Tibial nerve (tissue), 4 donors: ENCODE results near the gene TESMIN. TPM values are rescaled to one million over a fixed set of nuclear protein-coding genes. Genes with fewer than 3 reads are reported as not detected.

Source experiments
- DNase-seq, 2 donors: peaks; one replicate each; pipeline ENCODE4 v3.0.0-alpha.2; 2019; ENCODE audit warnings: low spot score in 2 of 2
- H3K27ac ChIP-seq, 4 donors: fragments of 200-600 bp; sonication (generic) in 3 of 4; one replicate each; pipeline ENCODE4 v1.5.1; 2017 to 2019; ENCODE audit warnings: mild to moderate bottlenecking in 1 of 4
- H3K27me3 ChIP-seq, 2 donors: fragments of 200-600 bp; sonication (generic) in 1 of 2; one replicate each; pipeline versions ENCODE4 v1.5.1 to v1.6.0; 2017 to 2019
- H3K36me3 ChIP-seq, 3 donors: fragments of 200-600 bp; sonication (generic); one replicate each; pipeline ENCODE4 v1.5.1; 2018 to 2019
- H3K4me1 ChIP-seq, 4 donors: fragments of 200-600 bp; sonication (generic) in 3 of 4; one replicate each; pipeline ENCODE4 v1.5.1; 2017 to 2019
- H3K4me3 ChIP-seq, 4 donors: fragments of 200-600 bp; sonication (generic) in 3 of 4; one replicate each; pipeline ENCODE4 v1.5.1; 2017 to 2019; ENCODE audit warnings: mild to moderate bottlenecking in 1 of 4, moderate library complexity in 1 of 4
- H3K9me3 ChIP-seq, 4 donors: fragments of 200-600 bp; sonication (generic) in 3 of 4; one replicate each; pipeline ENCODE4 v1.5.1; 2017 to 2019
- CTCF ChIP-seq, 5 experiments: fragments of 200-600 bp in 3 of 5; fragments of 450-650 bp in 2 of 5; sonication (generic) in 3 of 5; IDR thresholded peaks; one replicate each; pipeline ENCODE4 v1.5.1; 2016 to 2019; ENCODE audit warnings: antibody characterized with exemption in 5 of 5, mild to moderate bottlenecking in 3 of 5, moderate library complexity in 2 of 5
- EP300 ChIP-seq, 2 donors: sonication (generic); formaldehyde crosslinking; IDR thresholded peaks; one replicate each; pipeline ENCODE4 v1.6.1; 2017; ENCODE audit warnings: antibody characterized with exemption in 2 of 2, mild to moderate bottlenecking in 1 of 2
- POLR2A ChIP-seq, 2 donors: fragments of 450-650 bp; IDR thresholded peaks; one replicate each; pipeline ENCODE4 v1.6.1; 2017; ENCODE audit warnings: antibody characterized with exemption in 2 of 2, mild to moderate bottlenecking in 2 of 2, moderate library complexity in 2 of 2
- WGBS, 2 donors: methylation state at CpG; one replicate each; pipeline ENCODE4 v1.1.5; 2018; 5-methylcytosine and 5-hydroxymethylcytosine counted together
- total RNA-seq, 4 donors: library from RNA; depleted of rRNA; stranded (reverse); fragments of >200 nt; gene quantifications; one replicate each; pipeline ENCODE4 v1.1.0, GENCODE V29; 2016

Gene TESMIN
- total RNA-seq, 4 donors from 2014 or later, result 0.42 TPM; not detected in 3

GRCh38 chr11:68748061-68748460 lies 3.3 kb downstream of the TESMIN start:
- Histone ChIP-seq H3K36me3 (no peaks in the 10 kb centered on the region), H3K27ac (no peak overlapping the region), H3K9me3 (no peaks in the 10 kb centered on the region), H3K4me1 (peaks cover 2 to 31% (median 8%) of the 10 kb centered on the region in 4 donors), H3K27me3 (no peaks in the 10 kb centered on the region), H3K4me3 (no peak overlapping the region)
- DNase-seq, result no peak
- 70 to 82% methylated on average over 2 of the region's 2 CpGs for WGBS, 2 donors
- TF ChIP-seq EP300 (IDR thresholded peaks at IDR 0.05) (no peak), CTCF (IDR thresholded peaks at IDR 0.05) (no peak), POLR2A (IDR thresholded peaks at IDR 0.05) (no peak)

- TF ChIP-seq CTCF (IDR thresholded peaks at IDR 0.05) (no peak), EP300 (IDR thresholded peaks at IDR 0.05) (no peak), POLR2A (IDR thresholded peaks at IDR 0.05) (no peak)
- Histone ChIP-seq H3K27me3 (no peaks in the 10 kb centered on the region), H3K36me3 (no peaks in the 10 kb centered on the region), H3K4me1 (peaks cover 0 to 8% (median 0%) of the 10 kb centered on the region in 4 donors), H3K9me3 (no peaks in the 10 kb centered on the region), H3K27ac (no peak overlapping the region), H3K4me3 (no peak overlapping the region)
- 96 to 100% methylated on average over 3 of the region's 3 CpGs for WGBS, 2 donors
- no peak for DNase-seq
These were observed 7.8 kb downstream of the TESMIN start for GRCh38 chr11:68743539-68743938.

- WGBS, 2 donors, result 60 to 64% methylated on average over 7 of the region's 7 CpGs
- TF ChIP-seq CTCF (IDR thresholded peaks at IDR 0.05), result no peak
- TF ChIP-seq EP300 (IDR thresholded peaks at IDR 0.05), result no peak
- TF ChIP-seq POLR2A (IDR thresholded peaks at IDR 0.05), result no peak
- Histone ChIP-seq H3K36me3 (no peaks in the 10 kb centered on the region), H3K27ac (no peak overlapping the region), H3K4me3 (no peak overlapping the region), H3K27me3 (no peaks in the 10 kb centered on the region), H3K4me1 (peaks cover 0 to 8% (median 0%) of the 10 kb centered on the region in 4 donors), H3K9me3 (no peaks in the 10 kb centered on the region)
- no peak for DNase-seq
These were observed 9.9 kb downstream of the TESMIN start for GRCh38 chr11:68741463-68741862.

- WGBS, 2 donors, result 73 to 86% methylated on average over 6 of the region's 6 CpGs
- H3K27me3 ChIP-seq, result no peaks in the 10 kb centered on the region
- TF ChIP-seq CTCF (IDR thresholded peaks at IDR 0.05) (no peak), POLR2A (IDR thresholded peaks at IDR 0.05) (no peak), EP300 (IDR thresholded peaks at IDR 0.05) (no peak)
- DNase-seq, result no peak
- H3K36me3 ChIP-seq, result no peaks in the 10 kb centered on the region
- H3K27ac ChIP-seq, result no peak overlapping the region
- H3K4me1 ChIP-seq, result no peaks in the 10 kb centered on the region
- no peaks in the 10 kb centered on the region for H3K9me3 ChIP-seq
- H3K4me3 ChIP-seq, result no peak overlapping the region
These were observed 15.7 kb downstream of the TESMIN start for GRCh38 chr11:68735646-68736045.

GRCh38 chr11:68735125-68735524 lies 16.2 kb downstream of the TESMIN start:
- Histone ChIP-seq H3K27ac (no peak overlapping the region), H3K9me3 (no peaks in the 10 kb centered on the region), H3K4me1 (no peaks in the 10 kb centered on the region), H3K36me3 (no peaks in the 10 kb centered on the region), H3K27me3 (no peaks in the 10 kb centered on the region), H3K4me3 (no peak overlapping the region)
- WGBS, 2 donors, result 63% methylated on average over 6 of the region's 6 CpGs
- no peak for TF ChIP-seq CTCF (IDR thresholded peaks at IDR 0.05)
- DNase-seq, result no peak
